GM18498 (cell line): ENCODE results near the gene ACOT6.
A peak's percentile ranks its signal among the peaks of the same experiment; 100 is the strongest.
"Not testable (repeated sequence)": the region's sequence is repeated elsewhere in the genome, so short reads cannot be mapped to it uniquely, and the experiment has no call there.

Experiments
- ATAC-seq: cut with Tn5 transposase; IDR thresholded peaks from one replicate; pipeline ENCODE4 v1.9.1; 2021; ENCODE audit warnings: mild to moderate bottlenecking, moderate library complexity; ENCODE audit not compliant: unreplicated experiment

Gene ACOT6

GRCh38 chr14:73644531-73645247 lies 32.4 kb downstream of the ACOT6 start, which contains the start of gene DNAL1:
DNAL1 (plus strand) TSS chr14:73644986; CDS start chr14:73645040, 54 bp downstream.
- ATAC-seq: peak; percentile 98

DNA sequence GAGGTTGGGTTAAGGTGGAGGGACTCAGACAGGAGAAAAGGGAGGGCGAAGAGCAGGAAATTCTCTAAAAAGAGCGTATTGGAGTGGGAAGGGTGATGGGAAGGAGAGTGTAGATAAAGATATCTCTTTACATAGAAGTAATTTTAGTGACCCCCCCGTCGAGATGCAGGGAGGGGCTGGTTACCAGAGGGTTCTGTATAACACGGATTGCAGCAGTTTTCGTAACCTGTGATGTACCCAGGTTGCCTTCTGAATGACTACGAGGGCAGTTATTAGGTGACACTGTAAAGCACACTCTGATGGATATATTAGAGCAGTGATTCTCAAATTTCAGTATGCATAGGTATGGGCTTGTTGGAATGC lies 32.9 kb downstream of the ACOT6 start:
- no peak for ATAC-seq

DNA sequence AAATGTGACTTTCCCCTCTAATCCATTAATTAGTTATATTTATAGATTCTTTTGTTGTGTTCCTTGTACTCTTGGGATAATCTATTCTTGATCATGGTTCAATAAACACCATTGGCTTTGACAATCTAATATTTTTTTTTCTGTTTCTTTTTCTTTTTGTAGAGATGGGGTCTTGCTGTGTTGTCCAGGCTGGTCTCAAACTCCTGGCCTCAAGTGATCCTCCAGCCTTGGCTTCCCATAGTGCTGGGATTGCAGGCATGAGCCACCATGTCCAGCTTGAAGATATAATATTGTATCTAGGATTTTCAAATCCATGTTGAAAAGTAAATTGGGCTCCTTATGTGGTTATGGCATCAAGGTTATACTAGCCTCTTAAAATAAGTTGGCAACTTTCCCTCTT lies 38.7 kb downstream of the ACOT6 start:
- no peak for ATAC-seq

GRCh38 chr14:73655851-73656250 lies 43.5 kb downstream of the ACOT6 start:
- ATAC-seq: no peak

GRCh38 chr14:73659202-73659601 lies 46.9 kb downstream of the ACOT6 start:
- not testable (repeated sequence) for ATAC-seq

GRCh38 chr14:73660511-73660910 lies 48.2 kb downstream of the ACOT6 start:
- ATAC-seq: no peak

DNA sequence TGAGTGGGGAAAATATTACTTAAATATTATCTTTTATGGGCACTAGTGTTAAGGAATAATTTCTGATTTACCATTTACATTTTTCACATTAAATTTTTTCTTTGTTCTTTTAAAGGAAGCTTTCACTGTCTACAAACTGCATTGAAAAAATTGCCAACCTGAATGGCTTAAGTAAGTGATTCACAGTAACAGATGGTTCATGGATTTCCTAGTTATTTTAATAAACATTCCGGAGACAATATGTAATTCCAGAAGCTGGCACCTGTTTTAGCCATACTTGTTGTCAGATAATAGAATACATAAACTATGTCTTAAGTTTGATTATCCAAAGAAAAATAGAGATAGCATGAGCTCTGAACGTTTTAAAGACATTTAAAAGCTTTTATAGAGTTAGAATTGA lies 49.6 kb downstream of the ACOT6 start:
- ATAC-seq: no peak

DNA sequence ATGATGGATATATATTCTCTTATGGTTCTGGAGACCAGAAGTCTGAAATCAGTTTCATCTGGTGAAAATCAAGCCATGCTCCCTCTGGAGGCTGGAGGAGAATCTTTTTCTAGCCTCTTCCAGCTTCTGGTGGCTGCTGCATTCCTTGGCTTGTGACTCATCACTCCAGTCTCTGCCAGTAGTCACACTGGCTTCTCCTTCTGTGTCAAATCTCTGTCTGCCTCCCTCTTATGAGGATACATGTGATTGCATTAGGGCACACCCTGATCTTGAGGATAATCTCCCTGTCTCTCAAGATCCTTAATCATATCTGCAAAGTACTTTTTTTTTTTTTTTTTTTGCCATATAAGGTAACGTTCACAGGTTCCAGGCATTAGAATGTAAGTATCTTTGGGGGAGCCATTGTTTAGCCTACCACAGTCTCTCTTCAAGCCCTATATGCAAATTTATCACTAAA lies 50.2 kb downstream of the ACOT6 start:
- no peak for ATAC-seq

- ATAC-seq: no peak
Observed at GRCh38 chr14:73663548-73664212, 51.4 kb downstream of the ACOT6 start.

GRCh38 chr14:73665130-73665529 lies 52.8 kb downstream of the ACOT6 start:
- no peak for ATAC-seq

GRCh38 chr14:73666583-73666982 lies 54.3 kb downstream of the ACOT6 start:
- no peak for ATAC-seq

DNA sequence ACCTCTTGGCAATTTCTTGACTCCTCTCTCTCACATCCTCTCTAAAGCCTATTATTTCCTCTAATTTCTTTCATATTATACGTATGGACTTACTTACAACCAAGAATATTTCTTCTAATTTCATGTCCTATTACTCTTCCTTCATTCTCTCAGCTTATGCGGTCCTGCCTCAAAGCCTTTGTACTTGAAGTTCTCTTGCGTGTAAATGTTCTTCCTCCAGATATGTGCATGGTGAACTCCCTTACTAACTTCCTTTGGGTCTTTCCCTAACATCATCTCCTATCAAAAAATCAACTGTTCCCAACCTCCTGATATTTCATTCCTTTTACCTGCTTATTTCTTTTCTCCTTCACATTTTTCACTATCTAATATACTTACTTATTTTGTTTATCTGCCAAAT lies 55.5 kb downstream of the ACOT6 start:
- ATAC-seq: no peak
